Measurements from ENCODE around the gene BMP7. TPM values are rescaled to one million over a fixed set of nuclear protein-coding genes. Genes with fewer than 3 reads are reported as not detected.
"Not testable (repeated sequence)": the region's sequence is repeated elsewhere in the genome, so short reads cannot be mapped to it uniquely, and the experiment has no call there.

Gene BMP7
- total and polyA plus RNA-seq, 9 of the 15 experiments (the other 6 are each of a cell fraction or from before 2014, with no cell fraction given), result 0.18 TPM; not detected in 8

DNA sequence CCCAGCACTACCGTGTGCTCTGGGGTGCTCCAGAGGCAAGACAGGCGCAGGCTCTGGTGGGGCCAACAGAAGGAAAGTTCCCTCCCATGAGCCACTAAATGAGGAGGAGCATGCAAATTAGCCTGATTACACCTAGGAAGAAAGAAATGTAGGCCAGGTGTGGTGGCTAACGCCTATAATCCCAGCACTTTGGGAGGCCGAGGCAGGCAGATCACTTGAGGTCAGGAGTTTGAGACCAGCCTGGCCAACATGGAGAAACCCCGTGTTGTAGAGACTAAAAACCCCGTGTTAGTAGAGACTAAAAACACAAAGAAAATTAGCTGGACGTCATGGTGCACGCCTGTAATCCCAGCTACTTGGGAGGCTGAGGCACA is 75.2 kb downstream of the BMP7 start:
- H4K20me1 ChIP-seq (replicated peaks; ENCODE audit: control insufficient read depth, insufficient read depth, low read length); H2AFZ ChIP-seq (ENCODE audit: low read depth, low read length); H3K9ac ChIP-seq (ENCODE audit: insufficient read depth in 1 of 2, low read depth in 2 of 2, low read length in 2 of 2); H3K4me2 ChIP-seq (ENCODE audit: insufficient read depth, low read length); FAIRE-seq; DNase-seq (ENCODE audit: extremely low read depth in 1 of 4, low spot score in 3 of 4); H3K9me1 ChIP-seq (ENCODE audit: control insufficient read depth, insufficient read depth, low read length); ATAC-seq; BruUV-seq (replicated peaks); intact Hi-C loops (cut with micrococcal nuclease); in situ Hi-C loops (cut with MboI); H3K9me3 ChIP-seq (replicated peaks; ENCODE audit: control insufficient read depth, insufficient read depth, low read depth, low read length); H3K27ac ChIP-seq (ENCODE audit: extremely low read depth, low read depth, low read length); POLR2A ChIA-PET; H3K4me1 ChIP-seq (replicated peaks in 1 of 2; ENCODE audit: control insufficient read depth in 2 of 2, insufficient read depth in 2 of 2, low read length in 2 of 2); H3K36me3 ChIP-seq (ENCODE audit: control insufficient read depth, insufficient read depth, low read length); H3K4me3 ChIP-seq; CTCF ChIA-PET (ENCODE audit: low intra/inter-chr PET ratio); H3K79me2 ChIP-seq (ENCODE audit: control insufficient read depth, insufficient read depth, low read length): not testable (repeated sequence)
- H3K27me3 ChIP-seq (ENCODE audit: control insufficient read depth in 2 of 2, insufficient read depth in 2 of 2, low read length in 2 of 2), result peaks cover 35 to 70% of the 10 kb centered on the region in 2 experiments; a peak in 4 of 5 replicates
- 0 out of 4 replicates have a peak, but pooled peaks of 1 of the 2 experiments have one; percentile 17 for TF ChIP-seq NRF1 (conservative IDR thresholded peaks at IDR 0.05 in 1 of 2, IDR thresholded peaks at IDR 0.05 in 1 of 2)
- TF ChIP-seq, protein P1, sequence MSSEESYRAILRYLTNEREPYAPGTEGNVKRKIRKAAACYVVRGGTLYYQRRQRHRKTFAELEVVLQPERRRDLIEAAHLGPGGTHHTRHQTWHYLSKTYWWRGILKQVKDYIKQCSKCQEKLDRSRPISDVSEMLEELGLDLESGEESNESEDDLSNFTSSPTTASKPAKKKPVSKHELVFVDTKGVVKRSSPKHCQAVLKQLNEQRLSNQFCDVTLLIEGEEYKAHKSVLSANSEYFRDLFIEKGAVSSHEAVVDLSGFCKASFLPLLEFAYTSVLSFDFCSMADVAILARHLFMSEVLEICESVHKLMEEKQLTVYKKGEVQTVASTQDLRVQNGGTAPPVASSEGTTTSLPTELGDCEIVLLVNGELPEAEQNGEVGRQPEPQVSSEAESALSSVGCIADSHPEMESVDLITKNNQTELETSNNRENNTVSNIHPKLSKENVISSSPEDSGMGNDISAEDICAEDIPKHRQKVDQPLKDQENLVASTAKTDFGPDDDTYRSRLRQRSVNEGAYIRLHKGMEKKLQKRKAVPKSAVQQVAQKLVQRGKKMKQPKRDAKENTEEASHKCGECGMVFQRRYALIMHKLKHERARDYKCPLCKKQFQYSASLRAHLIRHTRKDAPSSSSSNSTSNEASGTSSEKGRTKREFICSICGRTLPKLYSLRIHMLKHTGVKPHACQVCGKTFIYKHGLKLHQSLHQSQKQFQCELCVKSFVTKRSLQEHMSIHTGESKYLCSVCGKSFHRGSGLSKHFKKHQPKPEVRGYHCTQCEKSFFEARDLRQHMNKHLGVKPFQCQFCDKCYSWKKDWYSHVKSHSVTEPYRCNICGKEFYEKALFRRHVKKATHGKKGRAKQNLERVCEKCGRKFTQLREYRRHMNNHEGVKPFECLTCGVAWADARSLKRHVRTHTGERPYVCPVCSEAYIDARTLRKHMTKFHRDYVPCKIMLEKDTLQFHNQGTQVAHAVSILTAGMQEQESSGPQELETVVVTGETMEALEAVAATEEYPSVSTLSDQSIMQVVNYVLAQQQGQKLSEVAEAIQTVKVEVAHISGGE (CRISPR knock-in tag; IDR thresholded peaks at IDR 0.05), result peak in 1 of 3 experiments; percentile 95; a peak in 2 of 6 replicates
- 2% methylated on average over 8 of the region's 8 CpGs for WGBS (ENCODE audit: insufficient coverage, low coverage, missing lambda C conversion rate)

Measured in K562 (cell line).